Endothelial cell of umbilical vein (primary cell): ENCODE results near the gene ALK. TPM values are rescaled to one million over a fixed set of nuclear protein-coding genes. Genes with fewer than 3 reads are reported as not detected.

ENCODE experiments used
- BruUV-seq: library from RNA; stranded (reverse); fragments of 400-500 nt; replicated peaks from 2 replicates; lab custom pipeline; 2021; lab: Mats Ljungman, UMichigan
- CTCF ChIA-PET: fragments of 300-600, 350-600 bp; sonication (Branson Sonifier 250); formaldehyde crosslinking; loops from one replicate; lab custom pipeline; 2021; ENCODE audit warnings: antibody characterized with exemption, inconsistent platforms; lab: Charles Lee
- POLR2A ChIA-PET: fragments of 300-600, 350-600 bp; sonication (Branson Sonifier 250); formaldehyde crosslinking; loops from one replicate; lab custom pipeline; 2021; ENCODE audit warnings: antibody characterized with exemption, inconsistent platforms; lab: Charles Lee
- DNase-seq: peaks from one replicate; pipeline ENCODE4 v3.0.0-alpha.2; 2011; ENCODE audit warnings: low read depth, low spot score
- FAIRE-seq: peaks from 2 replicates; lab custom pipeline; 2011; peaks lifted over from hg19 to GRCh38; lab: Jason Lieb, UNC
- H2AFZ ChIP-seq: 2 replicates; pipeline ENCODE4 v1.6.0; 2012; ENCODE audit warnings: low read depth, low read length, control low read depth, inconsistent platforms
- H3K27ac ChIP-seq: 2 replicates; pipeline ENCODE4 v1.5.1; 2011; ENCODE audit warnings: low read depth, mild to moderate bottlenecking, control low read depth, low read length, moderate library complexity; ENCODE audit not compliant: insufficient read depth
- H3K27me3 ChIP-seq, 2 experiments: 2 replicates each; pipeline versions ENCODE4 v1.6.0 to v1.6.1; 2011; ENCODE audit warnings: low read length in 2 of 2, mixed read lengths in 1 of 2; ENCODE audit not compliant: control insufficient read depth in 2 of 2, insufficient read depth in 2 of 2
- H3K36me3 ChIP-seq, 2 experiments: 2 replicates in 1 of 2; 3 replicates in 1 of 2; pipeline ENCODE4 v1.5.1; 2011; ENCODE audit warnings: low read length in 2 of 2, mild to moderate bottlenecking in 1 of 2, moderate library complexity in 1 of 2; ENCODE audit not compliant: control insufficient read depth in 2 of 2, insufficient read depth in 2 of 2; ENCODE audit errors: extremely low read depth in 1 of 2
- H3K4me1 ChIP-seq: 3 replicates; pipeline ENCODE4 v1.5.1; 2011; ENCODE audit warnings: mild to moderate bottlenecking, low read length; ENCODE audit not compliant: control insufficient read depth, insufficient read depth; ENCODE audit errors: extremely low read depth
- H3K4me2 ChIP-seq: 2 replicates; pipeline ENCODE4 v1.6.1; 2011; ENCODE audit warnings: low read length, control low read depth, mixed read lengths; ENCODE audit not compliant: insufficient read depth
- H3K4me3 ChIP-seq, 3 experiments: fragments of 200-600 bp in 1 of 3; sonication (generic), shearing (Covaris generic) in 1 of 3; replicated peaks in 1 of 3; 2 replicates each; pipeline ENCODE4 v1.5.1; 2011 to 2016; ENCODE audit warnings: control low read depth in 3 of 3, low read length in 3 of 3, mild to moderate bottlenecking in 2 of 3, inconsistent platforms in 1 of 3, low read depth in 1 of 3, moderate library complexity in 1 of 3; ENCODE audit not compliant: insufficient read depth in 1 of 3
- H3K79me2 ChIP-seq: 2 replicates; pipeline ENCODE4 v1.6.0; 2012; ENCODE audit warnings: low read length, inconsistent platforms; ENCODE audit not compliant: control insufficient read depth, insufficient read depth
- H3K9ac ChIP-seq: replicated peaks from 2 replicates; pipeline ENCODE3; 2011; ENCODE audit warnings: low read length, control low read depth; ENCODE audit not compliant: insufficient read depth; ENCODE audit errors: extremely low read depth
- H3K9me1 ChIP-seq: replicated peaks from 3 replicates; pipeline ENCODE4 v1.6.0; 2011; ENCODE audit warnings: mild to moderate bottlenecking, low read length; ENCODE audit not compliant: control insufficient read depth, insufficient read depth; ENCODE audit errors: extremely low read depth
- H3K9me3 ChIP-seq: replicated peaks from 2 replicates; pipeline ENCODE4 v1.5.1; 2012; ENCODE audit warnings: low read length, inconsistent platforms; ENCODE audit not compliant: control insufficient read depth, insufficient read depth
- H4K20me1 ChIP-seq: replicated peaks from 2 replicates; pipeline ENCODE3; 2011; ENCODE audit warnings: mild to moderate bottlenecking, low read length; ENCODE audit not compliant: control insufficient read depth, insufficient read depth; ENCODE audit errors: extremely low read depth
- EZH2 ChIP-seq: IDR thresholded peaks from 2 replicates; pipeline ENCODE4 v1.6.1; 2012; ENCODE audit warnings: borderline replicate concordance, low read depth, mild to moderate bottlenecking, moderate library complexity, low read length, inconsistent platforms; ENCODE audit not compliant: severe bottlenecking
- FOS ChIP-seq: IDR thresholded peaks from 2 replicates; pipeline ENCODE4 v1.6.1; 2011; ENCODE audit warnings: mild to moderate bottlenecking, low read length, moderate library complexity, borderline replicate concordance; ENCODE audit not compliant: insufficient read depth
- GATA2 ChIP-seq: IDR thresholded peaks from 2 replicates; pipeline ENCODE4 v1.7.0; 2011; ENCODE audit warnings: low read depth, mild to moderate bottlenecking, moderate library complexity, mixed read lengths, low read length; ENCODE audit not compliant: insufficient read length, insufficient read depth
- JUN ChIP-seq: IDR thresholded peaks from 2 replicates; pipeline ENCODE4 v1.6.1; 2011; ENCODE audit warnings: borderline replicate concordance, low read depth; ENCODE audit not compliant: insufficient read length, insufficient read depth
- MYC ChIP-seq: IDR thresholded peaks from one replicate; pipeline ENCODE4 v1.6.1; 2011; ENCODE audit warnings: mild to moderate bottlenecking, low read depth, low read length
- POLR2A ChIP-seq: IDR thresholded peaks from 2 replicates; pipeline ENCODE4 v1.6.1; 2012; ENCODE audit warnings: low read depth, mild to moderate bottlenecking, control low read depth, low read length
- POLR2AphosphoS5 ChIP-seq: IDR thresholded peaks from 2 replicates; pipeline ENCODE4 v1.6.1; 2012; ENCODE audit warnings: low read depth, mild to moderate bottlenecking, control low read depth, low read length, moderate library complexity; ENCODE audit not compliant: insufficient read depth
- dilution Hi-C: fragments of 300-500 bp; cut with MboI; formaldehyde crosslinking; loops from one replicate; pipeline ENCODE4 v1.15.0; 2019; ENCODE audit warnings: low sequenced_read_pairs; ENCODE audit not compliant: extremely low pct_ligation_motif_present
- intact Hi-C: fragments of 100-400 bp; cut with micrococcal nuclease; formaldehyde crosslinking; loops from one replicate; pipeline ENCODE4 v1.10.0; 2022
- polyA plus RNA-seq, 4 experiments: library from polyadenylated mRNA; depleted of rRNA in 3 of 4; stranded (reverse) in 3 of 4; unstranded in 1 of 4; fragments of >200 nt; gene quantifications; 2 replicates each; pipeline versions ENCODE4 v1.2.1 to v1.2.3, GENCODE V29; 2011 to 2012; ENCODE audit warnings: missing spikeins in 1 of 4
- total RNA-seq: library from RNA; stranded (reverse); gene quantifications from 2 replicates; pipeline ENCODE4 v1.2.3, GENCODE V29; 2021
- TF ChIP-seq, protein P1 (sequence below), 2 donors: IDR thresholded peaks; 1 replicate in 1 of 2; 2 replicates in 1 of 2; pipeline ENCODE4 v1.5.1; 2011; ENCODE audit warnings: low read length in 2 of 2, mild to moderate bottlenecking in 2 of 2, moderate library complexity in 2 of 2, control low read depth in 1 of 2, inconsistent platforms in 1 of 2, low read depth in 1 of 2; ENCODE audit not compliant: insufficient read depth in 1 of 2; ENCODE audit errors: extremely low read depth in 1 of 2
- TF ChIP-seq, protein P2 (sequence below): IDR thresholded peaks from 2 replicates; pipeline ENCODE4 v1.6.1; 2011; ENCODE audit not compliant: insufficient read depth, insufficient read length

Gene ALK
- total and polyA plus RNA-seq, 2 donors (not counting 3 experiments of a cell fraction or from before 2014, with no cell fraction given) = not detected

DNA sequence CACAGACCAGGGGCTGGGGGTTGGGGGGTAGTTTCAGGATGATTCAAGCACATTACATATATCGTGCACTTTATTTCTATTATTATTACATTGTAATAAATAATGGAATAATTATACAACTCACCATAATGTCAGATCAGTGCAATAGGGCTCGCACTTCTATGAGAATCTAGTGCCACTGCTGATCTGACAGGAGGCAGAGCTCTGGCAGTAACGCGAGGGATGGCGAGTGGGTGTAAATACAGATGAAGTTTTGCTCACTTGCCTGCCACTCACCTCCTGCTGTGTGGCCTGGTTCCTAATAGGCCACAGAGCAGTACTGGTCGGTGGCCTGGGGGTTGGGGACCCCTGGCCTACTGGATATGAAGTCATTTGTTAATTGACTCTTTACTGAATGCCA is 615.6 kb downstream of the ALK start:
- Histone ChIP-seq H3K9ac (no peak overlapping the region), H4K20me1 (no peaks in the 10 kb centered on the region), H3K9me3 (no peaks in the 10 kb centered on the region), H3K36me3 (no peaks in the 10 kb centered on the region), H3K27me3 (no peaks in the 10 kb centered on the region), H3K79me2 (no peaks in the 10 kb centered on the region), H3K27ac (no peak overlapping the region), H3K4me2 (no peak overlapping the region), H3K4me1 (no peaks in the 10 kb centered on the region), H3K4me3 (no peak overlapping the region), H3K9me1 (no peaks in the 10 kb centered on the region), H2AFZ (no peak overlapping the region)
- ChIA-PET POLR2A (no interaction called here), CTCF (no interaction called here)
- FAIRE-seq = no peak
- intact Hi-C loops (no loop called here), dilution Hi-C loops (no loop called here)
- no peak for DNase-seq
- TF ChIP-seq POLR2AphosphoS5 = no peak
- no peak for TF ChIP-seq JUN
- no peak for TF ChIP-seq MYC
- TF ChIP-seq, protein P1, sequence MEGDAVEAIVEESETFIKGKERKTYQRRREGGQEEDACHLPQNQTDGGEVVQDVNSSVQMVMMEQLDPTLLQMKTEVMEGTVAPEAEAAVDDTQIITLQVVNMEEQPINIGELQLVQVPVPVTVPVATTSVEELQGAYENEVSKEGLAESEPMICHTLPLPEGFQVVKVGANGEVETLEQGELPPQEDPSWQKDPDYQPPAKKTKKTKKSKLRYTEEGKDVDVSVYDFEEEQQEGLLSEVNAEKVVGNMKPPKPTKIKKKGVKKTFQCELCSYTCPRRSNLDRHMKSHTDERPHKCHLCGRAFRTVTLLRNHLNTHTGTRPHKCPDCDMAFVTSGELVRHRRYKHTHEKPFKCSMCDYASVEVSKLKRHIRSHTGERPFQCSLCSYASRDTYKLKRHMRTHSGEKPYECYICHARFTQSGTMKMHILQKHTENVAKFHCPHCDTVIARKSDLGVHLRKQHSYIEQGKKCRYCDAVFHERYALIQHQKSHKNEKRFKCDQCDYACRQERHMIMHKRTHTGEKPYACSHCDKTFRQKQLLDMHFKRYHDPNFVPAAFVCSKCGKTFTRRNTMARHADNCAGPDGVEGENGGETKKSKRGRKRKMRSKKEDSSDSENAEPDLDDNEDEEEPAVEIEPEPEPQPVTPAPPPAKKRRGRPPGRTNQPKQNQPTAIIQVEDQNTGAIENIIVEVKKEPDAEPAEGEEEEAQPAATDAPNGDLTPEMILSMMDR (IDR thresholded peaks at IDR 0.05; ENCODE audit: extremely low read depth in 1 of 2, insufficient read depth in 1 of 2, low read depth in 1 of 2, low read length in 2 of 2) = no peak
- TF ChIP-seq EZH2 = no peak
- TF ChIP-seq GATA2 = no peak
- TF ChIP-seq, protein P2, sequence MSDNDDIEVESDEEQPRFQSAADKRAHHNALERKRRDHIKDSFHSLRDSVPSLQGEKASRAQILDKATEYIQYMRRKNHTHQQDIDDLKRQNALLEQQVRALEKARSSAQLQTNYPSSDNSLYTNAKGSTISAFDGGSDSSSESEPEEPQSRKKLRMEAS = no peak
- TF ChIP-seq POLR2A = no peak
- TF ChIP-seq FOS = no peak
- no TSS peak for BruUV-seq
